Keratinocyte (primary cell): ENCODE results near the gene TMEM9. TPM values are rescaled to one million over a fixed set of nuclear protein-coding genes. Genes with fewer than 3 reads are reported as not detected.

ENCODE experiments used
- DNase-seq: peaks from one replicate; pipeline ENCODE4 v3.0.0-alpha.2; 2011; ENCODE audit warnings: low read depth, missing footprints, low spot score
- FAIRE-seq: peaks from 2 replicates; lab custom pipeline; 2011; peaks lifted over from hg19 to GRCh38; lab: Jason Lieb, UNC
- H2AFZ ChIP-seq: 2 replicates; pipeline ENCODE4 v1.6.0; 2012; ENCODE audit warnings: low read length, control low read depth, inconsistent platforms; ENCODE audit not compliant: control insufficient read depth
- H3K27ac ChIP-seq: 2 replicates; pipeline ENCODE4 v1.5.1; 2011; ENCODE audit warnings: low read length; ENCODE audit not compliant: control insufficient read depth, insufficient read depth
- H3K27me3 ChIP-seq: 3 replicates; pipeline ENCODE4 v1.6.0; 2011; ENCODE audit warnings: low read length; ENCODE audit not compliant: control insufficient read depth, insufficient read depth; ENCODE audit errors: extremely low read depth
- H3K36me3 ChIP-seq, 2 experiments: 2 replicates in 1 of 2; 3 replicates in 1 of 2; pipeline ENCODE4 v1.5.1; 2011; ENCODE audit warnings: low read length in 2 of 2, mild to moderate bottlenecking in 1 of 2; ENCODE audit not compliant: control insufficient read depth in 2 of 2, insufficient read depth in 2 of 2; ENCODE audit errors: extremely low read depth in 1 of 2
- H3K4me1 ChIP-seq: 3 replicates; pipeline ENCODE4 v1.5.1; 2011; ENCODE audit warnings: low read length; ENCODE audit not compliant: control insufficient read depth, insufficient read depth; ENCODE audit errors: extremely low read depth
- H3K4me2 ChIP-seq: 3 replicates; pipeline ENCODE4 v1.6.0; 2011; ENCODE audit warnings: low read depth, low read length; ENCODE audit not compliant: control insufficient read depth, insufficient read depth; ENCODE audit errors: extremely low read depth
- H3K4me3 ChIP-seq, 3 experiments: fragments of 200-600 bp in 1 of 3; sonication (generic) in 1 of 3; 2 replicates in 2 of 3; 3 replicates in 1 of 3; pipeline ENCODE4 v1.5.1; 2011 to 2016; ENCODE audit warnings: low read length in 3 of 3, mild to moderate bottlenecking in 3 of 3, control low read depth in 2 of 3, inconsistent platforms in 1 of 3, low read depth in 1 of 3, mixed read lengths in 1 of 3, mixed run types in 1 of 3, moderate library complexity in 1 of 3; ENCODE audit not compliant: control insufficient read depth in 2 of 3, insufficient read depth in 2 of 3; ENCODE audit errors: extremely low read depth in 1 of 3
- H3K79me2 ChIP-seq: 2 replicates; pipeline ENCODE4 v1.6.0; 2012; ENCODE audit warnings: low read length; ENCODE audit not compliant: control insufficient read depth, insufficient read depth
- H3K9ac ChIP-seq: 3 replicates; pipeline ENCODE4 v1.6.0; 2011; ENCODE audit warnings: low read length; ENCODE audit not compliant: control insufficient read depth, insufficient read depth; ENCODE audit errors: extremely low read depth
- H3K9me1 ChIP-seq: 3 replicates; pipeline ENCODE4 v1.6.0; 2011; ENCODE audit warnings: low read length; ENCODE audit not compliant: control insufficient read depth, insufficient read depth; ENCODE audit errors: extremely low read depth
- H3K9me3 ChIP-seq: 2 replicates; pipeline ENCODE4 v1.5.1; 2012; ENCODE audit warnings: low read depth, low read length; ENCODE audit not compliant: control insufficient read depth
- H4K20me1 ChIP-seq: 3 replicates; pipeline ENCODE4 v1.6.0; 2011; ENCODE audit warnings: low read length; ENCODE audit not compliant: control insufficient read depth, insufficient read depth; ENCODE audit errors: extremely low read depth
- CTCF ChIP-seq, 3 experiments: IDR thresholded peaks in 1 of 3; conservative IDR thresholded peaks in 1 of 3; optimal IDR thresholded peaks in 1 of 3; 2 replicates in 2 of 3; 3 replicates in 1 of 3; pipeline versions ENCODE3 to v1.5.1; 2011; ENCODE audit warnings: low read length in 3 of 3, mild to moderate bottlenecking in 3 of 3, moderate library complexity in 2 of 3, control low read depth in 1 of 3, inconsistent platforms in 1 of 3; ENCODE audit not compliant: insufficient read depth in 2 of 3; ENCODE audit errors: extremely low read depth in 1 of 3
- EZH2 ChIP-seq: IDR thresholded peaks from one replicate; pipeline ENCODE4 v1.6.1; 2012; ENCODE audit warnings: inconsistent platforms, mild to moderate bottlenecking, low read length, moderate library complexity
- dilution Hi-C: fragments of 300-500 bp; cut with MboI; formaldehyde crosslinking; loops from one replicate; pipeline ENCODE4 v1.7.0; 2020; ENCODE audit warnings: low sequenced_read_pairs; ENCODE audit not compliant: extremely low pct_ligation_motif_present
- polyA plus RNA-seq, 5 experiments: library from polyadenylated mRNA; depleted of rRNA in 3 of 5; stranded (reverse) in 3 of 5; stranded (forward) in 1 of 5; unstranded in 1 of 5; fragments of >200 nt; gene quantifications; 1 replicate in 1 of 5; 2 replicates in 3 of 5; 3 replicates in 1 of 5; pipeline versions ENCODE4 v1.2.1 to v1.2.3, GENCODE V29; 2011 to 2012; ENCODE audit warnings: missing spikeins in 2 of 5, low read depth in 1 of 5, low replicate concordance in 1 of 5

Gene TMEM9
- polyA plus RNA-seq, 1 donor (not counting 4 experiments of a cell fraction or from before 2014, with no cell fraction given), result 56.0 TPM

DNA sequence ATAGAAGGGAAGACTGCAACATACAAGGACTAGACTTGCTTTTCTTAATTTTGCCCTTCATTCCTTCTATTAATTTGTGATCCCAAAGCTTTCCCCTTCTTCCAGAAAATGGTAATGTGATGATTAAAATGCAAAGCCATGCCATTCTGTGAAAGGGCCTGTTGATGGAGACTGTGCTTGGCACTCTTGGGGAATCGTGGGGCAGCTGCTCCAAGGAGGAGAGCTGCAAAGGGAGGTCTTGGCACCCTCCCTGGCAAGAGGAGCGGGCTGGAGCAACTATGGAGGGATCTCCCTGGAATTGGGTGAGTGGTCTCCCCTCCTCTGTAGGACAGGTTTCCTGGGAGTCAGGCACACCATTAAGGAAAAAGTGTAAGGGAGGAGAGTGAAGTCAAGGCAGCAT, 58.7 kb downstream of the TMEM9 start:
- H3K27ac ChIP-seq, result no peak overlapping the region
- no peak overlapping the region for H3K4me2 ChIP-seq
- H3K9me1 ChIP-seq, result no peaks in the 10 kb centered on the region
- no peak for DNase-seq
- peak; percentile 38 for TF ChIP-seq EZH2
- no peak for TF ChIP-seq CTCF (optimal IDR thresholded peaks at IDR 0.05 in 1 of 3, IDR thresholded peaks at IDR 0.05 in 1 of 3, conservative IDR thresholded peaks at IDR 0.05 in 1 of 3; ENCODE audit: extremely low read depth in 1 of 3, insufficient read depth in 2 of 3, low read length in 3 of 3)
- dilution Hi-C loops, result no loop called here
- no peak for FAIRE-seq
- H3K9me3 ChIP-seq, result no peaks in the 10 kb centered on the region
- peaks cover 28% of the 10 kb centered on the region for H3K27me3 ChIP-seq
- no peak overlapping the region for H3K9ac ChIP-seq
- H3K4me1 ChIP-seq, result no peaks in the 10 kb centered on the region
- H2AFZ ChIP-seq, result no peak overlapping the region
- H3K4me3 ChIP-seq, result no peak overlapping the region
- no peaks in the 10 kb centered on the region for H4K20me1 ChIP-seq
- no peaks in the 10 kb centered on the region for H3K79me2 ChIP-seq
- no peaks in the 10 kb centered on the region for H3K36me3 ChIP-seq

GRCh38 chr1:201094832-201095231, 59.4 kb downstream of the TMEM9 start:
- no peak for TF ChIP-seq EZH2
- Histone ChIP-seq H3K27me3 (peaks cover 21% of the 10 kb centered on the region), H2AFZ (no peak overlapping the region), H3K4me3 (no peak overlapping the region), H3K9ac (no peak overlapping the region), H4K20me1 (no peaks in the 10 kb centered on the region), H3K79me2 (no peaks in the 10 kb centered on the region), H3K27ac (no peak overlapping the region), H3K9me3 (no peaks in the 10 kb centered on the region), H3K4me1 (no peaks in the 10 kb centered on the region), H3K36me3 (no peaks in the 10 kb centered on the region), H3K4me2 (no peak overlapping the region), H3K9me1 (no peaks in the 10 kb centered on the region)
- dilution Hi-C loops, result no loop called here
- DNase-seq (no peak), FAIRE-seq (no peak)

DNA sequence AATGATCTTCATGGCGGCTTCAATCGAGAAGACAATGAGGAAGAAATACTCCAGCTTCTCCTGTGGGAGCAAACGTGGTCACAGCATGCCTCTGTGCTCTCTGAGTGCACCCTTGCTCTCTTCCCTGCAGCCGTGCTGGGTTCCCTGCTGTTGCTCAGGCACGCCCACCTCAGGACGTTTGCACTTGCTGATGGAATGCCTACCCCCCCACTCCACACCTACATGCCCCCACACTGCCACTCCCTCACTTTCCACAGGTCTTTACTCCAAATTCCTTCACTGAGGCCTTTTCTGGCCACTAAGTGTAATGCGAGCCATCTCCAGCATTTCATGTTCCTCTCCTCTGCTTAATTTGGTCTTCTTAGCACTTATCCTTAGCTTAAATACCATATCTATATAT, 60.3 kb downstream of the TMEM9 start:
- no peaks in the 10 kb centered on the region for H3K9me3 ChIP-seq
- H3K27me3 ChIP-seq, result peaks cover 15% of the 10 kb centered on the region
- H4K20me1 ChIP-seq, result no peaks in the 10 kb centered on the region
- no peak for TF ChIP-seq CTCF (optimal IDR thresholded peaks at IDR 0.05 in 1 of 3, IDR thresholded peaks at IDR 0.05 in 1 of 3, conservative IDR thresholded peaks at IDR 0.05 in 1 of 3; ENCODE audit: extremely low read depth in 1 of 3, insufficient read depth in 2 of 3, low read length in 3 of 3)
- no peak for TF ChIP-seq EZH2
- no peak overlapping the region for H3K4me3 ChIP-seq
- H3K36me3 ChIP-seq, result no peaks in the 10 kb centered on the region
- no peaks in the 10 kb centered on the region for H3K79me2 ChIP-seq
- dilution Hi-C loops, result no loop called here
- DNase-seq (no peak), FAIRE-seq (no peak)
- no peak overlapping the region for H3K27ac ChIP-seq
- no peak overlapping the region for H2AFZ ChIP-seq
- peaks cover 9% of the 10 kb centered on the region for H3K4me1 ChIP-seq
- no peaks in the 10 kb centered on the region for H3K9me1 ChIP-seq
- no peak overlapping the region for H3K4me2 ChIP-seq
- H3K9ac ChIP-seq, result no peak overlapping the region
